Left renal pelvis (tissue), 4 donors: ENCODE measurements around the gene RPIA. TPM values are rescaled to one million over a fixed set of nuclear protein-coding genes. Genes with fewer than 3 reads are reported as not detected.
"Not testable (repeated sequence)": the region's sequence is repeated elsewhere in the genome, so short reads cannot be mapped to it uniquely, and the experiment has no call there.

ENCODE experiments used
- DNase-seq, 4 donors: peaks; one replicate each; pipeline ENCODE4 v3.0.0-alpha.2; 2013; ENCODE audit warnings: low read depth in 4 of 4, low spot score in 3 of 4
- polyA plus RNA-seq, 4 donors: library from polyadenylated mRNA; unstranded; fragments of 120-200 nt; gene quantifications; one replicate each; pipeline ENCODE4 v1.2.1, GENCODE V29; 2013; ENCODE audit not compliant: insufficient read length in 4 of 4

Gene RPIA
- polyA plus RNA-seq, 4 donors: 33.2 to 36.2 (median 35.2) TPM

DNA sequence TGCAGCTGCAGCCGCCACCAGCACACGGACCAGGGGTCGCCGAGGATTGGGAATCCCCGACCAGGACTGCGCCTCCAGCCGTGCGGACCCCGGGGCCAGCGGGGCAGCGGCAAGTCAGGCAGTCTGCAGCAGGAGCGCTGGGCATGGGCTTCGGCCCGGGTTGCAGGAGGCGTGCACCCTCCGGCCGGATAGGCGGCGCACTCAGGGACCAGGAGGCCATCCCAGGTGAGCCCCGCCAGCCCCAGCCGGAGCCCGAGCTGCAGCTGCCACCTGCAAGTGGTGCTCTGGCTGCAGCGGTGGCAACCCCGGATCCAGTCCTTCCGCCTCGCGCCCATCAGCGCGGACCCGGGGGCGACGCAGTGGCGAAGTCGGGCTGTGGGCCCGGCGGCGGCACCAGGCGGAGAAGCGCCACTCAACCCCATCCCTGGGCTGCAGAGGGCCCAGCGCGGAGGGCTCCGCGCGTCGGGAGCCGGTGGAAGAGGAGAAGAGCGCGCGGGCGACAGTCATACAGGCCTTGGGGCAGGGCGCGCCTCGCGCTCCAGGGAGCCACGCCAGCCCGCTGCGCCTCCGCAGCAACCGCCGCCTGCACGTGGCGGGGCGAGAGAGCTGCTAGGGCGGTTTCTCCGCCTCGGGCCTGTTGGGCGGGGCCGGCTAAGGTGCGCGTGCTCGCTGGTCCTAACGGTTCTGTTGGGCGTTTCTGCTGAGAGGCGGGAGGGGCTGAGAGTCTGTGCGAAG is 73.8 kb downstream of the RPIA start:
- DNase-seq: peak in 2 of 4 donors; percentile 14 to 21

DNA sequence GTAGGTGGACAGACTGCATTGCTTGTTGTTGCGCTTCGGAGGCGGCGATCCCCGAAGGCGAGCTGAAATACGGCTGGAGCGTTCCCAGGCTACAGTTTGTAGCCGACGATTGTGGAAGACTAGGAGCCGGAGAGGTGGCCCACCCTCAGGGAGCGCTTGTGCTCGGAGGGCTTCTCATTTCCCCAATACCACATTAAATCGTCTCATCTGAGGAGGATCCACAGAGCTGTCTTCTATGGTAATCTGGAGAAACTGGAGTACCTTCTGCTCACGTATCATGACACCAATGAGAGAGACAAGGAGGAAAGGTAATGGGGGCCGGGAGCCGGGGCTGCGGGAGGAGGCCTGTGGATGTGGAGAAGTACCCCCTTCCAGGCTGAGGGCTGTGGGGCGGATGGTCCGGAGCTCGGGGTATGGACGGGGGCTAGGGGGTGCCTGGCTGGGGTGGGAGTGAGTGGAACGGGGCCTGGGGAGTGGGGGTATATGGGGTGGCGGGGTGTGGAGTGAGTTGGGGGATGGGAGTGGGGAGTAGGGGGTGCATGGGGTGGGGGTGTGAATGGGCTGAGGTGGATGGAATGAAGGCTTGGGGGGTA is 74.5 kb downstream of the RPIA start:
- not testable (repeated sequence) for DNase-seq

DNA sequence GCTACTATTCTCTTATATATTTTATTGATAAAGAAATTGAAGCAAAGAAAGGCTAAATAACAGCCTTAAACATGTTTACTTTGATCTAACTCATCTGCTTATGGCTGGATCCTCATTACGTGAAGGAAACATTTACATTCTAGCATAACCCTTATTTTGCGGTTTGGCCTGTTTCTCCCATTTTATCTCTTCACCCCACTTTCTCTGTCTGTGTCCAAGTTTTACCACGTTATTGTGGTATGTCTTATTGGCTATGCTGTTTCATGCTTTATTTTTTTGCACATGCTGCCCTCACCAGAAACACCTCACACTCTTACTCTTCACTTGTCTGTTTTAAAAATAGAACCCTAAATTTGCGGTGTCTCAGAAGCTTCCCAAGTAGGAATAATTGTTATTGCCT is 78.5 kb downstream of the RPIA start:
- DNase-seq: no peak

DNA sequence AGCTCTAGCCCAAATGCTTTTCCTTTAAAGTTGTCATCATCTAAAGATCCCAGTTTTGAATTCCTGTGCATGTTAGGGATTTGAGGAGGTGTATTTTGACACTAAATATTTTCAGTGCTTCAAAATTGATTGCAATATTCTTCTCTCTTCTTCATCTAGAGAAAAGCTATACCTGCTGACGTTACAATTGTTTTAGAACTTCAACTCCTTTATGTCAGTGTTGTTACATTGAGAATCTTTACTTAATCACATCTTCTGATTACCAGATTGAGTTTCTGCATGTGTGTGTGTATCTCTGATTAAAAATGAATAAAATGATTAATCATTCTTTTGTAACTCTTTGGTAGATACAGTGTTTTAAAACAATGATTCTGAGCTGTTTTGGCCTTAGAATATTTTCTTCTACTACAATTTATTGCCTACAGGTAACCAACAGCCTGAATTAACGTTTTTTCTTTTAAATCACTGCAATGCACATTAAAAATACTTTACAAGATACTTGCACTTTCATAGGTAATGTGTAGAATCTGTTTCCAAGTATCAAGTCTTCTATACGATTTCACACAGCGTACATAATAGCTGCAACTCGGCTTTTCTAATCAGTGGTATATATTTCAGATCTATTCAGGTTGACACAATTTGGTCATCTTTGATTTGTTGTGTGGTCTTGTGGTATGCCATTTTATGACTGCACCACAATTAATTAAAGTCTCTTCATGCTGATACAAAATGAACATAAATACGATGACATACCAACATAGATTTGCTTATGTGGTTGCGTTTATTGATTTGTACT is 82.0 kb downstream of the RPIA start:
- DNase-seq: not testable (repeated sequence)

- DNase-seq: not testable (repeated sequence)
Observed at GRCh38 chr2:88789213-88789612, 97.7 kb downstream of the RPIA start.

DNA sequence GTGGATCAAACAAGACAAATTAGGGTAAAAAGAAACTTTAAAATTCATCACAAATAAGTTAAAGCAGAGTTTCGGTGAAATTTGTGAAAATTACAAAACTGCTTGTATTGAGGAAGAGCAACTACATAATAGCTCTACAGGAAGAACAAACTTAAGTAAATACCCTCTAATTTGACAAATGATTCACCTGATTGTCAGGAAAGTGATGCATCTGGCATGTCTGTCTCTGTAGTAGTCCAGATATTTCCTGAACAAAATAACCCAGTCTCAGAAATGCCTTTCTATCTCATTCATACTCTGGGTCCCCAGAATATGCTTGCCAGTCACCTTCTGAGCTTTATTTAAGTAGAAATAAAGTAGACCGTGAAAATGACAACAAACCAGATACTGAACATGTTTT is 104.5 kb downstream of the RPIA start:
- not testable (repeated sequence) for DNase-seq

DNA sequence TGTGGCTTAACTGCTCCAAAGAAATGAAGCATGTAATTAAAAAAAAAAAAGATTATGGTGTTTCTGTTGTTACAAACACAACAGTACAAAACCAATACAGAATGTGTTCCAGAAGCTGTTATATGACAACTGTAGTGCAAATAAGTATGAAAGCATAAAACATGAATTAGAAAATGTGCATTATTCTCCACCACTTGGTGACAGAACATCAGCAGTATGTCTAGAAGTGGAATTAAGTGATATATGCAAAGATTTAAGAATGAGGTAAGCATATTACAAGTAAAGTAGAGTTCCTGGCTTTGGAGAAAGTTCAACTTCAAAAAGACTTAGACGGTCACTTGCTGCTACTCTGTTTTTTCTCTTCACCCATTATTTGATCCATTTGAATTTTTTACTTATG is 105.0 kb downstream of the RPIA start:
- not testable (repeated sequence) for DNase-seq

- not testable (repeated sequence) for DNase-seq
Observed at GRCh38 chr2:88797164-88797563, 105.7 kb downstream of the RPIA start.

Other genes with a start within 250 kb of the RPIA start
- gene FOXI3, start 239.0 kb upstream of the RPIA start, polyA plus RNA-seq: under 1 TPM; 0.14 to 0.20 (median 0.17) TPM
- gene EIF2AK3, start 64.2 kb upstream of the RPIA start, polyA plus RNA-seq: 10 to 100 TPM; 24.9 to 33.4 (median 32.6) TPM